ENCODE measurements around the gene CASQ2. TPM values are rescaled to one million over a fixed set of nuclear protein-coding genes. Genes with fewer than 3 reads are reported as not detected.
A peak's percentile ranks its signal among the peaks of the same experiment; 100 is the strongest.

Gene CASQ2
- total and polyA plus RNA-seq, 2 experiments from 2014 or later: not detected

- H3K4me2 ChIP-seq: peak overlapping the region; percentile 69
- H3K27ac ChIP-seq: peak overlapping the region; percentile 50
- 32% methylated on average over 10 of the region's 10 CpGs for WGBS (ENCODE audit: low lambda C conversion rate, missing lambda C conversion rate)
These were observed 3.4 kb upstream of the CASQ2 start for GRCh38 chr1:115771847-115772457.

DNA sequence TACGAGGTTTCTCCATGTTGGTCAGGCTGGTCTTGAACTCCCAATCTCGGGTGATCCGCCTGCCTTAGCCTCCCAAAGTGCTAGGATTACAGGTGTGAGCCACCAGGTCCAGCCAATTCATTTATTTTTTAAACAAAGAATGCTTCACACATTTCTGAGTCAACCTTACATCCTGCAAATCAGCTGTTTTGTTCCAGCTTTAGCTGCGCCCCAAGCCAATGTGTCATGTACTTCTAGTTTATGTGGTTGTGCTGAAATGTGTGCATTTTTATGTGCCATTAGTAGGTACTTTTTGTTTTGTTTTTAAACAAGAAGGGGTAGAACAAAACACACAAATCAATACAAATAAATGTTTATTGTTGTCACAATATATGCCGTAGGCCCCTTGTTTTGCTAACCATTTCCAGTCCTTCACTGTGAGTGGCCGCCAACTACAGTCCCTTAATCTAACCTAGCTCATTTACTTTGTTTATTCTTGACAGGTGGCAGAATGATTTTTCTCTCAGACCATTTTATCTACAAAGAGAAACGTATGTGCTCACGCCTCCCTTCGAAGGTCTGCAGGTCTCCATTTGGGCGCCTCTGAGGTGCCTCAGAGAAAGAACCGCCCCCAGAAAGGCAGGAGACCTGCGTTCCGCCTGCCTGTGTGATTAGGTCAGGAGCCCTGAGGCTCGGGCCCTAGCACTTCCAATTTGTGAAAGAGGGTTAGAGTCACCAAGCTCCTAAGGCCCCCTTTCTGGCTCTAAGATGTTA is 2.8 kb upstream of the CASQ2 start:
- 51% methylated on average over 14 of the region's 14 CpGs for WGBS (ENCODE audit: low lambda C conversion rate, missing lambda C conversion rate)
- DNase-seq (ENCODE audit: low spot score): peak; percentile 30

More at GRCh38 chr1:115771847-115772457, 3.4 kb upstream of the CASQ2 start:
- DNase-seq (ENCODE audit: low spot score): peak; percentile 90
- Histone ChIP-seq H3K79me2 (no peaks in the 10 kb centered on the region), H3K9me2 (replicated peaks; ENCODE audit: insufficient read depth) (no peaks in the 10 kb centered on the region), H4K20me1 (ENCODE audit: insufficient read depth, poor library complexity, severe bottlenecking) (no peaks in the 10 kb centered on the region), H3K27me3 (no peaks in the 10 kb centered on the region), H2AFZ (peak overlapping the region; percentile 77), H3K4me3 (no peak overlapping the region), H3K9me3 (ENCODE audit: low read depth) (no peaks in the 10 kb centered on the region), H3K36me3 (replicated peaks; ENCODE audit: insufficient read depth, low read depth) (no peaks in the 10 kb centered on the region), H3K4me1 (ENCODE audit: insufficient read depth) (peaks cover 4% of the 10 kb centered on the region)
- TF ChIP-seq CTCF (IDR thresholded peaks at IDR 0.05; ENCODE audit: poor library complexity): peak; percentile 81
- TF ChIP-seq EZH2 (IDR thresholded peaks at IDR 0.05; ENCODE audit: borderline replicate concordance): no peak

GRCh38 chr1:115767403-115767802 is 1.1 kb downstream of the CASQ2 start:
- Histone ChIP-seq H3K4me1 (ENCODE audit: insufficient read depth) (peaks cover 4% of the 10 kb centered on the region), H3K79me2 (no peaks in the 10 kb centered on the region), H3K9me3 (ENCODE audit: low read depth) (no peaks in the 10 kb centered on the region), H4K20me1 (ENCODE audit: insufficient read depth, poor library complexity, severe bottlenecking) (no peaks in the 10 kb centered on the region), H3K27ac (no peak overlapping the region), H2AFZ (no peak overlapping the region), H3K27me3 (no peaks in the 10 kb centered on the region), H3K9me2 (replicated peaks; ENCODE audit: insufficient read depth) (no peaks in the 10 kb centered on the region), H3K4me3 (no peak overlapping the region), H3K4me2 (no peak overlapping the region), H3K36me3 (replicated peaks; ENCODE audit: insufficient read depth, low read depth) (no peaks in the 10 kb centered on the region)
- TF ChIP-seq EZH2 (IDR thresholded peaks at IDR 0.05; ENCODE audit: borderline replicate concordance) (no peak), EZH2phosphoT487 (IDR thresholded peaks at IDR 0.05; ENCODE audit: low read depth, severe bottlenecking, unreplicated experiment) (no peak), CTCF (IDR thresholded peaks at IDR 0.05; ENCODE audit: poor library complexity) (no peak)
- DNase-seq (ENCODE audit: low spot score): no peak
- 91% methylated on average over 4 of the region's 4 CpGs for WGBS (ENCODE audit: low lambda C conversion rate, missing lambda C conversion rate)

More for the DNA sequence above, 2.8 kb upstream of the CASQ2 start:
- H3K9me2 ChIP-seq (replicated peaks; ENCODE audit: insufficient read depth): no peaks in the 10 kb centered on the region
- no peaks in the 10 kb centered on the region for H3K27me3 ChIP-seq
- H3K79me2 ChIP-seq: no peaks in the 10 kb centered on the region
- H3K4me1 ChIP-seq (ENCODE audit: insufficient read depth): peaks cover 4% of the 10 kb centered on the region
- no peaks in the 10 kb centered on the region for H3K9me3 ChIP-seq (ENCODE audit: low read depth)
- TF ChIP-seq CTCF (IDR thresholded peaks at IDR 0.05; ENCODE audit: poor library complexity): no peak
- no peak for TF ChIP-seq EZH2phosphoT487 (IDR thresholded peaks at IDR 0.05; ENCODE audit: low read depth, severe bottlenecking, unreplicated experiment)
- TF ChIP-seq EZH2 (IDR thresholded peaks at IDR 0.05; ENCODE audit: borderline replicate concordance): no peak
- no peak overlapping the region for H3K4me3 ChIP-seq
- peak overlapping the region; percentile 77 for H2AFZ ChIP-seq
- peak overlapping the region; percentile 69 for H3K4me2 ChIP-seq
- no peaks in the 10 kb centered on the region for H4K20me1 ChIP-seq (ENCODE audit: insufficient read depth, poor library complexity, severe bottlenecking)
- no peaks in the 10 kb centered on the region for H3K36me3 ChIP-seq (replicated peaks; ENCODE audit: insufficient read depth, low read depth)
- H3K27ac ChIP-seq: peak overlapping the region; percentile 50

Data from hepatocyte (in vitro differentiated cells).